ENCODE measurements around the gene ZFPL1. TPM values are rescaled to one million over a fixed set of nuclear protein-coding genes. Genes with fewer than 3 reads are reported as not detected.
A peak's percentile ranks its signal among the peaks of the same experiment; 100 is the strongest.

The ZFPL1 gene
- total RNA-seq, 1 donor, result 28.9 TPM

DNA sequence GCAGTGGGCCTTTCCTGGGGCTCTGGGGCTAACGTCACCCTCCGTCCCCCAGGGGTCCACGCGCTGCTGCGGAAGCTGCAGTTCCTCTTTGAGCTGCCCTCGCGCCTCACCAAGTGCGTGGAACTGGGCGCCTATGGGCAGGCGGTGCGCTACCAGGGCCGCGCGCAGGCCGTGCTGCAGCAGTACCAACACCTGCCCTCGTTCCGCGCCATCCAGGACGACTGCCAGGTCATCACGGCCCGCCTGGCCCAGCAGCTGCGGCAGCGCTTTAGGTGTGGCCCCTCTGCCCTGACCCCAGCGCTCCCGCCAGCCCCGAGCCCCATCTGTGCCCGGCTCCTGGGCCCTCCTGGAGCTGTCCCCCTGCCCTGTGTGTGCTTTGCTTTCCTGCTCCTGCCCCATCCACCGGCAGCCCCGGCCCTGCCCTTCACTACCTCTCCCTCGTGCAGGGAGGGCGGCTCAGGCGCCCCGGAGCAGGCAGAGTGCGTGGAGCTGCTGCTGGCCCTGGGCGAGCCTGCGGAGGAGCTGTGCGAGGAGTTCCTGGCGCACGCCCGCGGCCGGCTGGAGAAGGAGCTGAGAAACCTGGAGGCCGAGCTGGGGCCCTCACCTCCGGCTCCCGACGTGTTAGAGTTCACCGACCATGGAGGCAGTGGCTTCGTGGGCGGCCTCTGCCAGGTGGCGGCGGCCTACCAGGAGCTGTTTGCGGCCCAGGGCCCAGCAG is 23.9 kb downstream of the ZFPL1 start:
- H3K4me3 ChIP-seq (ENCODE audit: low read depth, low read length), result no peak overlapping the region
- TF ChIP-seq, protein P1, sequence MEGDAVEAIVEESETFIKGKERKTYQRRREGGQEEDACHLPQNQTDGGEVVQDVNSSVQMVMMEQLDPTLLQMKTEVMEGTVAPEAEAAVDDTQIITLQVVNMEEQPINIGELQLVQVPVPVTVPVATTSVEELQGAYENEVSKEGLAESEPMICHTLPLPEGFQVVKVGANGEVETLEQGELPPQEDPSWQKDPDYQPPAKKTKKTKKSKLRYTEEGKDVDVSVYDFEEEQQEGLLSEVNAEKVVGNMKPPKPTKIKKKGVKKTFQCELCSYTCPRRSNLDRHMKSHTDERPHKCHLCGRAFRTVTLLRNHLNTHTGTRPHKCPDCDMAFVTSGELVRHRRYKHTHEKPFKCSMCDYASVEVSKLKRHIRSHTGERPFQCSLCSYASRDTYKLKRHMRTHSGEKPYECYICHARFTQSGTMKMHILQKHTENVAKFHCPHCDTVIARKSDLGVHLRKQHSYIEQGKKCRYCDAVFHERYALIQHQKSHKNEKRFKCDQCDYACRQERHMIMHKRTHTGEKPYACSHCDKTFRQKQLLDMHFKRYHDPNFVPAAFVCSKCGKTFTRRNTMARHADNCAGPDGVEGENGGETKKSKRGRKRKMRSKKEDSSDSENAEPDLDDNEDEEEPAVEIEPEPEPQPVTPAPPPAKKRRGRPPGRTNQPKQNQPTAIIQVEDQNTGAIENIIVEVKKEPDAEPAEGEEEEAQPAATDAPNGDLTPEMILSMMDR (IDR thresholded peaks at IDR 0.05; ENCODE audit: insufficient read depth, low read depth, low read length), result no peak
- no peak for DNase-seq (ENCODE audit: low read depth)

DNA sequence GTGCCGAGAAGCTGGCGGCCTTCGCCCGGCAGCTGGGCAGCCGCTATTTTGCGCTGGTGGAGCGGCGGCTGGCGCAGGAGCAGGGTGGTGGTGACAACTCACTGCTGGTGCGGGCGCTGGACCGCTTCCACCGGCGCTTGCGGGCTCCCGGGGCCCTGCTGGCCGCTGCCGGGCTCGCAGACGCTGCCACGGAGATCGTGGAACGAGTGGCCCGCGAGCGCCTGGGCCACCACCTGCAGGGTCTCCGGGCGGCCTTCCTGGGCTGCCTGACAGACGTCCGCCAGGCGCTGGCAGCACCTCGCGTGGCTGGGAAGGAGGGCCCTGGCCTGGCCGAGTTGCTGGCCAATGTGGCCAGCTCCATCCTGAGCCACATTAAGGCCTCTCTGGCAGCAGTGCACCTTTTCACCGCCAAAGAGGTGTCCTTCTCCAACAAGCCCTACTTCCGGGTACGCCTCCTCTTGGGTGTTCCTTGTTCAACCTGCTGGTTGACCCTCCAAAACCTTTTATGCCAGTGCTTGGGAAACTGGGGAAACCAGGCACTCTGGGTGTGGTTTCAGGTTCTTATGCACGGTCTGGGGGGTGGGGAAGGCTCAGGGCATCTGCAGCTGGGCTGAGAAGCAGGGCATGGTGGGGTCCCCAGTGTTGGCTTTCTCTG is 24.6 kb downstream of the ZFPL1 start:
- TF ChIP-seq, protein P1 (IDR thresholded peaks at IDR 0.05; ENCODE audit: insufficient read depth, low read depth, low read length), result no peak
- DNase-seq (ENCODE audit: low read depth), result no peak
- H3K4me3 ChIP-seq (ENCODE audit: low read depth, low read length), result no peak overlapping the region

DNA sequence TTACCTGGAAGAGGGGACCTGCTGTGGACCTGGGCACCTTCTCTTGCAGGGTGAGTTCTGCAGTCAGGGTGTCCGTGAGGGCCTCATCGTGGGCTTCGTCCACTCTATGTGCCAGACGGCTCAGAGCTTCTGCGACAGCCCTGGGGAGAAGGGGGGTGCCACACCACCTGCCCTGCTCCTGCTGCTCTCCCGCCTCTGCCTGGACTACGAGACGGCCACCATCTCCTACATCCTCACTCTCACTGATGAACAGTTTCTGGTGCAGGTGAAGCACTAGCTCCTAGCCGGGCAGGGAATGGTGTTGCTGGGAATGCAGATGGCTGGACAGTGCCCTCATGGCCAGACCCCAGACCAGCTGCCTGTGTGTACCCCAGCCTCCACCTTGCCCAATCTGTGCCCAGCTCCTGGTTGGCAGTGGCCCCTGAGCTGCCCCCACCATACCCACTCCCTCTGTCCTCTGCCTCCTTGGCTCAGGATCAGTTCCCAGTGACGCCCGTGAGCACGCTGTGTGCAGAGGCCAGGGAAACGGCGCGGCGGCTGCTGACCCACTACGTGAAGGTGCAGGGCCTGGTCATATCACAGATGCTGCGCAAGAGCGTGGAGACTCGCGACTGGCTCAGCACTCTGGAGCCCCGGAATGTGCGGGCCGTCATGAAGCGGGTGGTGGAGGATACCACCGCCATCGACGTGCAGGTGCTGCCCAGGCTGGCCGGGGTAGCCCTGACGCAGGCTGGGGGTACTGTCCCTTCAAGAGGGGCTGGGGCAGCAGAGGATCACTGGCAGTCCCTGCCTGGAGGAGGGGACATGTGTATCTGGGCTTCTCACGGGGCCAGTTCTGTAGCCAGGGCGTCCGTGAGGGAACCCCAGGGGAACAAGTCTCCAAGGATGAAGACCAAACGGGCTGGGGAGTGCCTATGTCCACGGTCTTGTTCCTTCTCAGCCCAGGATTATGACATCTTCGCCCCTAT is 25.5 kb downstream of the ZFPL1 start:
- TF ChIP-seq, protein P1 (IDR thresholded peaks at IDR 0.05; ENCODE audit: insufficient read depth, low read depth, low read length), result no peak
- no peak for DNase-seq (ENCODE audit: low read depth)
- no peak overlapping the region for H3K4me3 ChIP-seq (ENCODE audit: low read depth, low read length)

DNA sequence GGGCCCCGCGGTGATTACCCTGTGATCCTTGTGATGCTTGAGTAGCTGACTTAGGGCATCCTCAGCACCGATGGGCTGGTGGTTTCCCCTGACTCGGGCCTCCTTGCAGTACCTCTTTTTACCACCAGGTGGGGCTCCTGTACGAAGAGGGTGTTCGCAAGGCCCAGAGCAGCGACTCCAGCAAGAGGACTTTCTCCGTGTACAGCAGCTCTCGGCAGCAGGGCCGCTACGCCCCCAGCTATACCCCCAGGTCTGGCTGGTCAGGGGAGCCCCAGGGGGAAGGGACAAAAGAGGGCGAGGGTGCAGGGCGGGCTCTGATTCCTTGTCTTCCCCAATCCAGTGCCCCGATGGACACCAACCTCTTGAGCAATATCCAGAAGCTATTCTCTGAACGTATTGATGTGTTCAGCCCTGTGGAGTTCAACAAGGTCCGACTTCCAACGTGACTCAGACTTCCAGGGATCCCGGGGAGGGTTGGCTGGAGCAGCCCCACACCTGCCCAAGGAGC is 26.4 kb downstream of the ZFPL1 start:
- TF ChIP-seq, protein P1 (IDR thresholded peaks at IDR 0.05; ENCODE audit: insufficient read depth, low read depth, low read length), result peak; percentile 98
- no peak overlapping the region for H3K4me3 ChIP-seq (ENCODE audit: low read depth, low read length)
- DNase-seq (ENCODE audit: low read depth), result peak; percentile 79

DNA sequence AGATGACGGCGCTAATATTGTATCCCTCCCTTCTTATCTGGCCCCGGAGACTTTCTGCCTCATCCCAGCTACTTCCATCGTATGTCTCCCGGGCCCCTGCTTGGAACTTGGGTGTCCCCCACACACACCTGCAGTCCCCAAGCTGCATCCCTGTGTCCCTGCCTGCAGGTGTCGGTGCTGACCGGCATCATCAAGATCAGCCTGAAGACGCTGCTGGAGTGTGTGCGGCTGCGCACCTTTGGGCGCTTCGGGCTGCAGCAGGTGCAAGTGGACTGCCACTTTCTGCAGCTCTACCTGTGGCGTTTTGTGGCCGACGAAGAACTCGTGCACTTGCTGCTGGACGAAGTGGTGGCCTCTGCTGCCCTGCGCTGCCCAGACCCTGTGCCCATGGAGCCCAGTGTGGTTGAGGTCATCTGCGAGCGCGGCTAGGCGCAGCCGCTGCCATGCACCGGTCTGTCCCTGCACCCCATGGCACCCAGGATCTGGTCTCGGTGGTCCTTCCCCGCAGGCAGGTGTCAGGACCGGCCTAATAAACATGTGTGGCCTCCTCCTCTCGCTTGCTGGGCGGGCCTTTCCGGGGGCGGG is 27.2 kb downstream of the ZFPL1 start:
- no peak overlapping the region for H3K4me3 ChIP-seq (ENCODE audit: low read depth, low read length)
- DNase-seq (ENCODE audit: low read depth), result no peak
- TF ChIP-seq, protein P1 (IDR thresholded peaks at IDR 0.05; ENCODE audit: insufficient read depth, low read depth, low read length), result no peak
